Stimulated activated CD8-positive, alpha-beta memory T cell treated with anti-CD3 and anti-CD28 coated beads, Interleukin-12 subunit alpha, Interleukin-12 subunit beta, amount 100 ng/mL, for 1 hour (primary cell): ENCODE results near the gene TBC1D7.

Experiments used
- DNase-seq: peaks from one replicate; pipeline ENCODE4 v3.0.0-alpha.2; 2020; ENCODE audit warnings: low read depth

TBC1D7 gene

GRCh38 chr6:13318821-13319220 is 9.5 kb downstream of the TBC1D7 start:
- DNase-seq, result no peak

DNA sequence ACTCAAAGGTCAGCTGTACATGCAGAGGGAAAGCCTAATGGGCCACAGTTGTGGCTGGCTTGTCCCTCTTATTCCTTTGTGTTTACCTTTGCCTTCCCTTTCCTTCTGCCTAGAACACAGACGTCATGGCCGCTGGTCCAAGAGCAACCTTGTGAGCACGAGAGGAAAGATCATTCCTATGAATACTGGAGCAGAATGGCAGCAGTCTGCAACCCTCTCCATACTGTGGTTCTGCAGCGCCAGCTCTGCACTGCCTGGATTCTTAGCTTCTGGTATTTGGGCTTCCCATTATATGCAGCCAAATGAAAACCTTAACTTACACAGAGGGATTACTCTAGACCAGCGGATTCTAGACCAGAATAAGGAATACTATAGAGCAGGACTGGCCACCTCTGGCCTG is 12.4 kb downstream of the TBC1D7 start:
- DNase-seq, result no peak

DNA sequence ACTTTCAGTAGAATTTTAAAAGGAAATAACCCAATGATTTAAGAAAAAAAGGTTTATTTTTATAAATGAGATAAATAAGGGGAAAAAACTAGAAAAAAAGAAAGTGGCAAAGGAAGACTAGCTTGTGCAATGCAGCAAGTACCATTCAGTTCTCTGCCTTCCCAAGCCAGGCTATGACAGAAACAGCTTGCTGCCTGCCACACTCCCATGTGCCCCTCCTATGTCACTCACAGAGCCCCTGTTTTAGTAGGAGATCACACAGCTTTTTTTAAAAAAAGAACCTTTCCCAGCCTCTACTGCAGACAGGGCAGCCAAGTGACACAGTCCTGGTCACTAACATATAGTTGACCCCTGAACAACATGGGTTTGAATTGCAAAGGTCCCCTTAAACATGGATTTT is 13.5 kb downstream of the TBC1D7 start:
- DNase-seq, result no peak

- no peak for DNase-seq
Measured at GRCh38 chr6:13311155-13311554, 17.2 kb downstream of the TBC1D7 start.

GRCh38 chr6:13308332-13308731 is 20.0 kb downstream of the TBC1D7 start:
- no peak for DNase-seq

GRCh38 chr6:13307508-13307995 is 20.8 kb downstream of the TBC1D7 start:
- no peak for DNase-seq

GRCh38 chr6:13305791-13306190 is 22.5 kb downstream of the TBC1D7 start:
- no peak for DNase-seq

- DNase-seq, result no peak
Measured at GRCh38 chr6:13305288-13305687, 23.0 kb downstream of the TBC1D7 start.

- no peak for DNase-seq
Measured at GRCh38 chr6:13304580-13305260, 23.6 kb downstream of the TBC1D7 start.

GRCh38 chr6:13304101-13304500 is 24.2 kb downstream of the TBC1D7 start:
- no peak for DNase-seq

- DNase-seq, result no peak
Measured at GRCh38 chr6:13303668-13304017, 24.7 kb downstream of the TBC1D7 start.

GRCh38 chr6:13302751-13303667 is 25.3 kb downstream of the TBC1D7 start:
- no peak for DNase-seq

DNA sequence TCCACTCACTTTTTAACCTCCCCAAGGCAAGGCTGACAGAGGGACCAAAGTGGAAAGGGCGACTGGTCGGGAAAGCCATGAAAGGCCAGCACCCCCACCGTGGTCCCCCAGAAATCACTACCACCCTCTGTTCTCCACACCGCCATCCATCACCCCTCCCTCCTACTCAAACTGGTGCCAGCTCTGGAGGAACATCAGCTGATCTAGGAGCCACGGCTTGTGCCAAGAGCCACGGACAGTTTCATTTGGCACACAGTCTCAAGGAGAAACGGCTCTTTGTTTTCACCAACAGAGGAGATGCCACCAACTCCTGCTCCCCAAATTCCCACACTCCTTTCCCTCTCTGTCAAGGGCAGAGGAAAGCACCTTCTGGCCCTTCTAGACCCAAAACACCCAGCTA is 26.0 kb downstream of the TBC1D7 start:
- DNase-seq, result no peak

GRCh38 chr6:13300643-13301590 is 27.4 kb downstream of the TBC1D7 start:
- DNase-seq, result no peak

- DNase-seq, result no peak
Measured at GRCh38 chr6:13299918-13300317, 28.4 kb downstream of the TBC1D7 start.

DNA sequence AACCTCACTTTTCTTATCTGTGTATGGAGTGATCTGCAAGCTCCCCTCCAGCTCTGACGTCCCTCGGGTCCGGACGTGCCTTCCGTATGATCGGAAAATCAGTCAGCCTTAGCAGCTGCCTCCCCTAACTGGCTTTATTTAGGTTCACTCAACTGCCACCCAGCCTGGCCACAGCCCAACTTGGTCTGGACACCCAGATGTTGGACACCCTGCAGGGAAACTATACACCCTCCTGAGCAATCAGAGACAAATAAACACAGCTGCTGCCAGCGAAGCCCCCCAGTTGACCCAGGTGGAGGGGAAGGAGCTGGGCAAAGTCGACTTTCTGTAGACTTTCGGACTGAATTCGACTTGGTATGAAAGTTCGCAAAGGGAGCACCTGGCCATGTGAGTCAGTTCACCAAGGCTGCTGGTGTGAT is 28.9 kb downstream of the TBC1D7 start:
- DNase-seq, result no peak

- no peak for DNase-seq
Measured at GRCh38 chr6:13298446-13298845, 29.9 kb downstream of the TBC1D7 start.

DNA sequence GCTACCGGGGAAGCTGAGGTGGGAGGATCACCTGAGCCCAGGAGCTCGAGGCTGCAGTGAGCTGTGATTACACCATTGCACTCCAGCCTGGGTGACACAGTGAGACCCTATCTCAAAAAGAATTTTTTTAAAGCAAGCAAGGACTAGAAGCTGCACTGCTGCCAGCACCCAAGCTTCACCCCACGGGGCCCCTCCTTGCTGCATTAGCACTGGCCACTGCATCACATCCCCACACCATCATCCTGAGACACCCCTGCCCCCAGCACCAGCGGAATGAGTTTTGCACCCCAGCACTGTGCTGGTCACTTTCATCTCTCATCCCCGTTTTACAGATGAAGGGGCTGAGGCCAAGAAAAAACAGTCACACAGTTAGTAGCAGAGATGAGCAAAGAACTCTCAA is 30.9 kb downstream of the TBC1D7 start:
- DNase-seq, result no peak

DNA sequence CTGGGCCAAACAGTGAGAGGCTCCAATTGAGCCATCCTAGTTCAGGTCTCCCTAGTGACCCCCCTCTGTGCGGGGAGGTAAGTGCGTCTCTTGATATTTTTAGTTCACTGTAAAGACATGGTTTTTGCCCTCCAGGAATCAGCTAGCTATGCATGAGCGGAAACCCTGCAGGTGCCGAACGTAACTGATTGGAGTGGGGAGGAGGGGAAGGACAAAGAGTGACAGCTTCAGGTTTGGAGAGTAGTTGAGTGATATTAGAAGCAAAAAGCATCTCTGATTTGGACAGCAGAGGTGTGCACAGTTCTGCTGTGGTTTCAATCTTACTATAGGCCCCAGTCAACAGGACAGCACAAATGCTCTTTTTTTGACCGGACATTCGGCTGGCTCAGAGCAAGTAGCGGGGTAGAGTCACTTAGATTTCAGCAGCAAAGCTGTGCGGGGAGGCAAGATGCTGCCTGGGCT is 31.8 kb downstream of the TBC1D7 start:
- no peak for DNase-seq

GRCh38 chr6:13295576-13295975 is 32.8 kb downstream of the TBC1D7 start:
- no peak for DNase-seq

GRCh38 chr6:13294499-13295069 is 33.8 kb downstream of the TBC1D7 start:
- no peak for DNase-seq

GRCh38 chr6:13292774-13293173 is 35.6 kb downstream of the TBC1D7 start:
- DNase-seq, result no peak
